Breast epithelium (tissue), 4 donors: Measurements from ENCODE around the gene NAV2. TPM values are rescaled to one million over a fixed set of nuclear protein-coding genes. Genes with fewer than 3 reads are reported as not detected.

Experiments
- DNase-seq, 2 donors: peaks; one replicate each; pipeline ENCODE4 v3.0.0-alpha.2; 2019; ENCODE audit warnings: low spot score in 2 of 2
- H3K27ac ChIP-seq, 2 donors: fragments of 200-600 bp; sonication (generic) in 1 of 2; one replicate each; pipeline ENCODE4 v1.5.1; 2016 to 2019; ENCODE audit warnings: mild to moderate bottlenecking in 1 of 2
- H3K27me3 ChIP-seq, 2 donors: fragments of 200-600 bp; sonication (generic) in 1 of 2; one replicate each; pipeline versions ENCODE4 v1.5.1 to v1.6.0; 2017 to 2019; ENCODE audit warnings: control low read depth in 1 of 2, mild to moderate bottlenecking in 1 of 2
- H3K36me3 ChIP-seq: fragments of 200-600 bp; one replicate; pipeline ENCODE4 v1.5.1; 2019
- H3K4me1 ChIP-seq, 2 donors: fragments of 200-600 bp; sonication (generic); one replicate each; pipeline ENCODE4 v1.5.1; 2016 to 2019; ENCODE audit warnings: control low read depth in 1 of 2
- H3K4me3 ChIP-seq, 3 donors: fragments of 200-600 bp; sonication (generic); 1 replicate in 2 of 3; 2 replicates in 1 of 3; pipeline ENCODE4 v1.5.1; 2016 to 2019; ENCODE audit warnings: mild to moderate bottlenecking in 3 of 3, moderate library complexity in 2 of 3
- H3K9me3 ChIP-seq, 2 donors: fragments of 200-600 bp; sonication (generic) in 1 of 2; one replicate each; pipeline ENCODE4 v1.5.1; 2016 to 2019; ENCODE audit warnings: control low read depth in 1 of 2
- POLR2A ChIP-seq: fragments of 450-650 bp; IDR thresholded peaks from one replicate; pipeline ENCODE4 v1.6.1; 2016; ENCODE audit warnings: antibody characterized with exemption, mild to moderate bottlenecking, moderate library complexity
- POLR2AphosphoS5 ChIP-seq, 3 donors: sonication (generic); formaldehyde crosslinking; IDR thresholded peaks; one replicate each; pipeline ENCODE4 v1.6.1; 2017; ENCODE audit warnings: antibody characterized with exemption in 3 of 3
- intact Hi-C: fragments of 100-400 bp; cut with DNase I; formaldehyde crosslinking; loops from one replicate; pipeline ENCODE4 v1.15.1; 2023; ENCODE audit warnings: low total_unique reads
- total RNA-seq, 3 donors: library from RNA; depleted of rRNA; stranded (reverse); fragments of >200 nt; gene quantifications; one replicate each; pipeline ENCODE4 v1.1.0, GENCODE V29; 2016
- TF ChIP-seq, protein P1 (sequence below), 3 donors: fragments of 450-650 bp; IDR thresholded peaks; one replicate each; pipeline ENCODE4 v1.5.1; 2016 to 2017; ENCODE audit warnings: antibody characterized with exemption in 3 of 3, mild to moderate bottlenecking in 3 of 3, moderate library complexity in 3 of 3

The NAV2 gene
- total RNA-seq, 3 donors from 2014 or later: 28.2 to 61.8 (median 31.4) TPM

GRCh38 chr11:19766206-19766605, 53.6 kb downstream of the NAV2 start:
- no peaks in the 10 kb centered on the region for H3K9me3 ChIP-seq
- intact Hi-C loops: no loop called here
- H3K27ac ChIP-seq: no peak overlapping the region
- H3K4me3 ChIP-seq: no peak overlapping the region
- TF ChIP-seq, protein P1, sequence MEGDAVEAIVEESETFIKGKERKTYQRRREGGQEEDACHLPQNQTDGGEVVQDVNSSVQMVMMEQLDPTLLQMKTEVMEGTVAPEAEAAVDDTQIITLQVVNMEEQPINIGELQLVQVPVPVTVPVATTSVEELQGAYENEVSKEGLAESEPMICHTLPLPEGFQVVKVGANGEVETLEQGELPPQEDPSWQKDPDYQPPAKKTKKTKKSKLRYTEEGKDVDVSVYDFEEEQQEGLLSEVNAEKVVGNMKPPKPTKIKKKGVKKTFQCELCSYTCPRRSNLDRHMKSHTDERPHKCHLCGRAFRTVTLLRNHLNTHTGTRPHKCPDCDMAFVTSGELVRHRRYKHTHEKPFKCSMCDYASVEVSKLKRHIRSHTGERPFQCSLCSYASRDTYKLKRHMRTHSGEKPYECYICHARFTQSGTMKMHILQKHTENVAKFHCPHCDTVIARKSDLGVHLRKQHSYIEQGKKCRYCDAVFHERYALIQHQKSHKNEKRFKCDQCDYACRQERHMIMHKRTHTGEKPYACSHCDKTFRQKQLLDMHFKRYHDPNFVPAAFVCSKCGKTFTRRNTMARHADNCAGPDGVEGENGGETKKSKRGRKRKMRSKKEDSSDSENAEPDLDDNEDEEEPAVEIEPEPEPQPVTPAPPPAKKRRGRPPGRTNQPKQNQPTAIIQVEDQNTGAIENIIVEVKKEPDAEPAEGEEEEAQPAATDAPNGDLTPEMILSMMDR (IDR thresholded peaks at IDR 0.05): no peak
- TF ChIP-seq POLR2AphosphoS5 (IDR thresholded peaks at IDR 0.05) (no peak), POLR2A (no peak)
- no peaks in the 10 kb centered on the region for H3K36me3 ChIP-seq
- H3K4me1 ChIP-seq: no peaks in the 10 kb centered on the region
- no peak for DNase-seq
- no peaks in the 10 kb centered on the region for H3K27me3 ChIP-seq

GRCh38 chr11:19766810-19767209, 54.2 kb downstream of the NAV2 start:
- TF ChIP-seq POLR2AphosphoS5 (IDR thresholded peaks at IDR 0.05) (no peak), POLR2A (no peak)
- TF ChIP-seq, protein P1 (IDR thresholded peaks at IDR 0.05): no peak
- intact Hi-C loops: no loop called here
- H3K27me3 ChIP-seq: no peaks in the 10 kb centered on the region
- no peak overlapping the region for H3K27ac ChIP-seq
- DNase-seq: no peak
- H3K4me3 ChIP-seq: no peak overlapping the region
- H3K36me3 ChIP-seq: no peaks in the 10 kb centered on the region
- no peaks in the 10 kb centered on the region for H3K9me3 ChIP-seq
- H3K4me1 ChIP-seq: no peaks in the 10 kb centered on the region

DNA sequence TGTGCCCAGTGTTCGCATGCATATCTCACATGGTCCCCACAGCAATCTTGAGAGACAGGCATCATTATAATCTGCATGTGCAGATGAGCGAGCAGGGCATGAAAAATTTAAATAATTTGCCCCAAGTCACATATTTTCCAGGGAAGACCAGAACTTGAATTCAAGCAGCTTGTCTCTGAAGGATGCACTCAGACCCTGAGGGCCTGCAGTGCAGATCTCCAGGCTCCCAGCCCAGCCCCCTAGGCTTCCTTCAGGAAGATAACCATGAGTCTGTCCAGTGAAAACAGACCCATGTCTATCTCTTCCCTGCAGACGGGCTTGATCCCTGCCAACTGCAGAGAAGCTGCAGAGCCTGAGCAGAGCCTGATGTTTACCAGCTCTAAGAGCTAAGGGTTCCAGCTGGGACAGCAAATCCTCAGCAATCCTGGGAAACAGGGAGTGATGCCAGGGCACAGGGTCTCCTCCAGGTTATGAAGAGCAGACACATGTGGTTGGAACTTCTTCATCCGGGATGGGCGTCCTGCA, 55.1 kb downstream of the NAV2 start:
- H3K27me3 ChIP-seq: no peaks in the 10 kb centered on the region
- no peak overlapping the region for H3K4me3 ChIP-seq
- no peak overlapping the region for H3K27ac ChIP-seq
- H3K4me1 ChIP-seq: no peaks in the 10 kb centered on the region
- intact Hi-C loops: no loop called here
- no peaks in the 10 kb centered on the region for H3K36me3 ChIP-seq
- DNase-seq: no peak
- H3K9me3 ChIP-seq: no peaks in the 10 kb centered on the region
- TF ChIP-seq, protein P1 (IDR thresholded peaks at IDR 0.05): no peak
- TF ChIP-seq POLR2AphosphoS5 (IDR thresholded peaks at IDR 0.05): no peak
- no peak for TF ChIP-seq POLR2A

DNA sequence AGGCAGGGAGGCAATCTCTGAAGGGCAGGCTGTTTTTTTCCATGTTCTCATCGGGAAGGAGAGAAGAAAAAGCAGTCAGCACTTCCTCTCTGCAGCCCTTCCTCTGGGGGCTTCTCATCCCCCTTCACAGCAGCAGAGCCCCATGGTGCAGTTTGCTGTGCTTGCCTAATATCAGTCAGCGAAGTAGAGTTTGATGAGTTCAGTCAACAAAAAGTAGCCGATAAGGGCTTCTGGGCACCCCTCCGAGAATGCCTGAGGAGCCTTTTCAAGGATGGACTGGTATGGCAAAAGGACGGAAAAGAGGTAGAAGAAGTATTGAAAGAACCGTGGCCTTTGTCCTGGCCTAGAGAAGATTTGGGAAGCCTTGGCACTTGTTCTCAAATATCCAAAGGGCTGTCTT, 55.6 kb downstream of the NAV2 start:
- TF ChIP-seq, protein P1 (IDR thresholded peaks at IDR 0.05): no peak
- TF ChIP-seq POLR2A (no peak), POLR2AphosphoS5 (IDR thresholded peaks at IDR 0.05) (no peak)
- no peak overlapping the region for H3K4me3 ChIP-seq
- H3K27ac ChIP-seq: no peak overlapping the region
- no peak for DNase-seq
- no peaks in the 10 kb centered on the region for H3K4me1 ChIP-seq
- H3K36me3 ChIP-seq: no peaks in the 10 kb centered on the region
- H3K27me3 ChIP-seq: no peaks in the 10 kb centered on the region
- intact Hi-C loops: no loop called here
- no peaks in the 10 kb centered on the region for H3K9me3 ChIP-seq

- Histone ChIP-seq H3K36me3 (no peaks in the 10 kb centered on the region), H3K9me3 (no peaks in the 10 kb centered on the region), H3K27me3 (no peaks in the 10 kb centered on the region), H3K4me1 (no peaks in the 10 kb centered on the region), H3K4me3 (no peak overlapping the region), H3K27ac (no peak overlapping the region)
- no peak for DNase-seq
- TF ChIP-seq POLR2A (no peak), POLR2AphosphoS5 (IDR thresholded peaks at IDR 0.05) (no peak)
- intact Hi-C loops: no loop called here
These were observed 56.2 kb downstream of the NAV2 start for GRCh38 chr11:19768815-19769214.

- intact Hi-C loops: no loop called here
- H3K9me3 ChIP-seq: no peaks in the 10 kb centered on the region
- no peaks in the 10 kb centered on the region for H3K27me3 ChIP-seq
- no peaks in the 10 kb centered on the region for H3K4me1 ChIP-seq
- TF ChIP-seq POLR2A: no peak
- TF ChIP-seq POLR2AphosphoS5 (IDR thresholded peaks at IDR 0.05): no peak
- TF ChIP-seq, protein P1 (IDR thresholded peaks at IDR 0.05): no peak
- H3K36me3 ChIP-seq: no peaks in the 10 kb centered on the region
- H3K4me3 ChIP-seq: no peak overlapping the region
- H3K27ac ChIP-seq: no peak overlapping the region
- no peak for DNase-seq
These were observed 57.2 kb downstream of the NAV2 start for GRCh38 chr11:19769820-19770219.
